Subcutaneous abdominal adipose tissue (tissue), 5 donors: Measurements from ENCODE around the gene CMIP.

ENCODE experiments used
- H3K27ac ChIP-seq: one replicate; pipeline ENCODE4 v1.7.0; 2013; ENCODE audit warnings: low read depth, mild to moderate bottlenecking, inconsistent platforms, low read length, moderate library complexity
- H3K27me3 ChIP-seq, 5 donors: one replicate each; pipeline ENCODE4 v1.7.0; 2013; ENCODE audit warnings: low read length in 5 of 5, inconsistent platforms in 1 of 5; ENCODE audit not compliant: control insufficient read depth in 5 of 5, insufficient read depth in 4 of 5
- H3K36me3 ChIP-seq, 5 donors: one replicate each; pipeline ENCODE4 v1.7.0; 2013; ENCODE audit warnings: low read length in 5 of 5; ENCODE audit not compliant: control insufficient read depth in 5 of 5, insufficient read depth in 5 of 5
- H3K4me1 ChIP-seq, 5 donors: one replicate each; pipeline ENCODE4 v1.7.0; 2013; ENCODE audit warnings: low read length in 5 of 5, mild to moderate bottlenecking in 3 of 5, moderate library complexity in 1 of 5; ENCODE audit not compliant: control insufficient read depth in 5 of 5, insufficient read depth in 5 of 5
- H3K4me3 ChIP-seq, 5 donors: one replicate each; pipeline ENCODE4 v1.7.0; 2013; ENCODE audit warnings: low read length in 5 of 5, low read depth in 1 of 5
- H3K9ac ChIP-seq, 5 donors: one replicate each; pipeline ENCODE4 v1.7.0; 2013; ENCODE audit warnings: low read length in 5 of 5, mild to moderate bottlenecking in 4 of 5, moderate library complexity in 3 of 5
- H3K9me3 ChIP-seq, 5 donors: one replicate each; pipeline ENCODE4 v1.7.0; 2013; ENCODE audit warnings: low read length in 5 of 5; ENCODE audit not compliant: control insufficient read depth in 5 of 5
- donor health status: healthy.
- donor health status: healthy.
- donor health status: healthy.
- donor health status: healthy.
- donor health status: healthy.

Gene CMIP

GRCh38 chr16:81709016-81709900 is 264.6 kb downstream of the CMIP start:
- no peak overlapping the region for H3K27ac ChIP-seq
- H3K4me1 ChIP-seq: peaks cover 0 to 11% (median 8%) of the 10 kb centered on the region in 5 donors
- H3K36me3 ChIP-seq: peaks cover 0 to 54% (median 51%) of the 10 kb centered on the region in 5 donors
- H3K27me3 ChIP-seq: no peaks in the 10 kb centered on the region
- no peak overlapping the region for H3K4me3 ChIP-seq
- no peaks in the 10 kb centered on the region for H3K9me3 ChIP-seq
- no peak overlapping the region for H3K9ac ChIP-seq

DNA sequence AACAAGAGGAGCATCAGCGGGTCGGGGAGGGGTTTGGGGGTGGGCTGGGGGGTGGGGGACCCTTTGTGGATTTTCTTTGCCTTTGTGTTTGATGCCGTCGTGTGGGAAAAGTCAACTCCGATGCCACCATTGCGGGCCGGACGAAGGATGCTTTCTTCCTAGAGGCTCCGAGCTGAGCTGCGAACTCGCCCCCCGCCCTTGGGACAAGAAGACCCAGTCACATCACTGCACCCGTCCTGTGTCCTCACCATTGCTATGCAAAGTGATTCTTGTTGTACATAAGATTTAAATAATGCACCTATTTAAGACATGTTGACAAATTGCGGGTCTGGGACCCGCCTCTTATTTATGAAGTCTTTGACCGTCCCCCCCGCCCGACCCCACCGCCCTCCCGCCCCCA is 265.4 kb downstream of the CMIP start:
- H3K4me1 ChIP-seq: peaks cover 0 to 11% (median 8%) of the 10 kb centered on the region in 5 donors
- H3K9me3 ChIP-seq: no peaks in the 10 kb centered on the region
- no peak overlapping the region for H3K9ac ChIP-seq
- H3K36me3 ChIP-seq: peaks cover 0 to 49% (median 46%) of the 10 kb centered on the region in 5 donors
- H3K27me3 ChIP-seq: no peaks in the 10 kb centered on the region
- no peak overlapping the region for H3K27ac ChIP-seq
- no peak overlapping the region for H3K4me3 ChIP-seq

GRCh38 chr16:81710596-81710995 is 266.0 kb downstream of the CMIP start:
- peaks cover 0 to 11% (median 8%) of the 10 kb centered on the region in 5 donors for H3K4me1 ChIP-seq
- no peak overlapping the region for H3K27ac ChIP-seq
- H3K36me3 ChIP-seq: peaks cover 0 to 43% (median 41%) of the 10 kb centered on the region in 5 donors
- H3K9me3 ChIP-seq: no peaks in the 10 kb centered on the region
- H3K27me3 ChIP-seq: no peaks in the 10 kb centered on the region
- H3K4me3 ChIP-seq: no peak overlapping the region
- no peak overlapping the region for H3K9ac ChIP-seq

- Histone ChIP-seq H3K9ac (no peak overlapping the region), H3K27me3 (no peaks in the 10 kb centered on the region), H3K4me3 (no peak overlapping the region), H3K27ac (no peak overlapping the region), H3K4me1 (peaks cover 0 to 11% (median 8%) of the 10 kb centered on the region in 5 donors), H3K36me3 (peaks cover 0 to 31% (median 29%) of the 10 kb centered on the region in 5 donors), H3K9me3 (no peaks in the 10 kb centered on the region)
These were observed 267.2 kb downstream of the CMIP start for GRCh38 chr16:81711657-81712319.

DNA sequence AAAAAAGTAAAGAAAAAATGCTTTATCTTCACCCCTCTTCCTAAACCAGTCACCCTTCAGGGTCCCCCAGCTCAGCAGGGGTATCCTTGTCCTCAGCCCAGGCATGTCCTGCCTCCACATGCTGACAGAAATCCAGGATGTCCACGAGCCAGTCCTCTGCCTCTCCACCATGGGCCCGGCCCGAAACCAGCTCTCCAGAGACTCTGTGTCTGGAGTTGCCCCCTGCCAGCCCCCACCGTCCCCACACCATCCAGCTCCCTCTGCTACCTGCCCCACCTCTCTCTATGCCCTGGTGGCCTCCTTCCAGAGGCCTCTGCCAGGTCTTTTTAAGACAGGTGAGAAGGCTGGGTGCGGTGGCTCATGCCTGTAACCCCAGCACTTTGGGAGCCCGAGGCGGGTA is 268.1 kb downstream of the CMIP start:
- H3K27me3 ChIP-seq: no peaks in the 10 kb centered on the region
- peaks cover 0 to 22% (median 20%) of the 10 kb centered on the region in 5 donors for H3K36me3 ChIP-seq
- peaks cover 0 to 11% (median 8%) of the 10 kb centered on the region in 5 donors for H3K4me1 ChIP-seq
- H3K4me3 ChIP-seq: no peak overlapping the region
- H3K9ac ChIP-seq: no peak overlapping the region
- no peak overlapping the region for H3K27ac ChIP-seq
- H3K9me3 ChIP-seq: no peaks in the 10 kb centered on the region

DNA sequence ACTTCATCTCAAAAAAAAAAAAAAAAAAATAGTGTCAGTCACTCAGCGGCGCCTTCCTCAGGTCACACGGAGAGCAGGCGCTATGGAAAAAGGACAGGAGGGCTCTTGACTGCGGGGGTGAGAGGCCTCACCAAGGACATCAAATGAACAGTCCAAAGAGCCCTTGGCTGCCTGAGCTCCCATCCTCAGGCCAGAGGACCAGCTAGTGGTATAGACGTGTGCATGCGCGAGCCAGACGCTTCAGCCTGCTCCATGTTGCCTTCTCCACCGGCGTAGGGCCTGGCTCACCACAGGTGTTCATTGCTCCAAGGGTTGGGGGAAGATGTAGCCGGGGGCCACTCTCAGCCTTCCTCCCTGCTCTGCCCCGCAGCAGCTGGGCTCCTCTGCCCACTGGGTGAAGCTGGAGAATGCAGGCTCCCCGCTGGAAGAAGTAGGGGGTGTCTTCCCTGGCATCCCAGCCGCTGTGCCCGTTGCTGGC is 268.7 kb downstream of the CMIP start:
- H3K9ac ChIP-seq: no peak overlapping the region
- peaks cover 0 to 9% (median 5%) of the 10 kb centered on the region in 5 donors for H3K4me1 ChIP-seq
- peaks cover 0 to 16% (median 13%) of the 10 kb centered on the region in 5 donors for H3K36me3 ChIP-seq

DNA sequence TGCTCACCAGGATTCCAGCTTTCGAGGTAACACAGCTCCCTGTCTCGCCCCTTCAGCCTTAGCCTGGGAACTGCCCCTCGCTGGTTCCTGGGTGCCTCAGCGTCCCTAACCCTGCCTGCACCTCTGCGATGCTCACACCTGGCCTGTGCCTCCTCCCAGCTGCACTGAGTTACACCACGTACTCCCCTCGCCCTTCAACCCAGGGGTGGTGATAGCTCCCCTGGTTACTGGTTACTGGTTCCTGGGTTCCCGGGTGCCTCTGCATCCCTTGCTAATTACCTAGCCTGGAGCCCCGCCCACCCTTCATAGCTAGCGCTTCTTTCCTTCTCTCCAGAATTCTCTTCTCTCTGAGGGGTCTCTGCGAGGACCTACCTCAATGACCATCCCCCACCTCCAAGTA is 269.2 kb downstream of the CMIP start:
- H3K4me1 ChIP-seq: peaks cover 0 to 9% (median 2%) of the 10 kb centered on the region in 5 donors
- peaks cover 0 to 11% (median 9%) of the 10 kb centered on the region in 5 donors for H3K36me3 ChIP-seq
- no peak overlapping the region for H3K27ac ChIP-seq
- no peak overlapping the region for H3K4me3 ChIP-seq
- no peak overlapping the region for H3K9ac ChIP-seq
- H3K27me3 ChIP-seq: no peaks in the 10 kb centered on the region
- H3K9me3 ChIP-seq: no peaks in the 10 kb centered on the region

More for the DNA sequence above, 268.7 kb downstream of the CMIP start:
- H3K27me3 ChIP-seq: no peaks in the 10 kb centered on the region
- H3K4me3 ChIP-seq: no peak overlapping the region
- H3K27ac ChIP-seq: no peak overlapping the region
- H3K9me3 ChIP-seq: no peaks in the 10 kb centered on the region

DNA sequence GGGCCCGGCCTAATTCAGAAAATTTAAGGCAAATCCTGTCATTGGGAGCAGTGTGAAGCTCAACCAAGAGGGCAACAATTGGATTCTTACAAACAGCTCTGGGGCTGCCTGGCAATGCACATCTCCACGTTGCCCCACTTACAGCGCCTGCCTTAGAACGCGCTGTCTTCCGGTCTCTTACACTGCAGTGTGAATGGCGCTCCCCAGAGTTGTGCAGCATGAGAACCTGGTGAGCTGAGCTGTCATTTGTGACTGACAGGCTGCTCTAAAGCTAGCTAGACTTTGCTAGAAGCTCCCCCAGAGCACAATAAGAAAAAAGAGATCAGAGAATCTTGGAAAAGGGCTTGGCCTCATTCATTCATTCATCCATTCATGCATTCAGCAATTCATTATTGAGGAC is 270.0 kb downstream of the CMIP start:
- H3K4me3 ChIP-seq: no peak overlapping the region
- no peaks in the 10 kb centered on the region for H3K9me3 ChIP-seq
- no peak overlapping the region for H3K9ac ChIP-seq
- no peaks in the 10 kb centered on the region for H3K27me3 ChIP-seq
- H3K27ac ChIP-seq: no peak overlapping the region
- peaks cover 0 to 3% (median under 1%) of the 10 kb centered on the region in 5 donors for H3K36me3 ChIP-seq
- peaks cover 0 to 11% (median 0%) of the 10 kb centered on the region in 5 donors for H3K4me1 ChIP-seq

GRCh38 chr16:81715358-81716196 is 271.0 kb downstream of the CMIP start:
- Histone ChIP-seq H3K27ac (no peak overlapping the region), H3K36me3 (peaks cover 0 to 1% (median 0%) of the 10 kb centered on the region in 5 donors), H3K27me3 (no peaks in the 10 kb centered on the region), H3K4me3 (no peak overlapping the region), H3K9me3 (no peaks in the 10 kb centered on the region), H3K9ac (no peak overlapping the region), H3K4me1 (peaks cover 0 to 11% (median 0%) of the 10 kb centered on the region in 5 donors)
